ENCODE measurements around the gene CDC42EP1.

- TF ChIP-seq POLR2AphosphoS5 (IDR thresholded peaks at IDR 0.05; ENCODE audit: low read depth) (no peak), EZH2 (IDR thresholded peaks at IDR 0.05; ENCODE audit: low read depth, unreplicated experiment) (no peak), REST (IDR thresholded peaks at IDR 0.05; ENCODE audit: unreplicated experiment) (no peak), CTCF (conservative IDR thresholded peaks at IDR 0.05; ENCODE audit: low read depth in 2 of 2) (peak; percentile 12 to 32; a peak in 2 of 4 replicates), JUNB (IDR thresholded peaks at IDR 0.05; ENCODE audit: unreplicated experiment) (no peak), EZH2phosphoT487 (IDR thresholded peaks at IDR 0.05; ENCODE audit: unreplicated experiment) (no peak), ETS1 (IDR thresholded peaks at IDR 0.05) (no peak)
Measured at GRCh38 chr22:37594237-37594636, 34.0 kb downstream of the CDC42EP1 start.
